Measurements from ENCODE around the gene ZC3H13.

GRCh38 chr13:45909089-45909488 is 143.5 kb downstream of the ZC3H13 start:
- TF ChIP-seq CTCF (conservative IDR thresholded peaks at IDR 0.05; ENCODE audit: low read length) (no peak), EZH2phosphoT487 (IDR thresholded peaks at IDR 0.05; ENCODE audit: borderline replicate concordance) (no peak)

All from Loucy (cell line).